ENCODE results near the gene ELK4. TPM values are rescaled to one million over a fixed set of nuclear protein-coding genes. Genes with fewer than 3 reads are reported as not detected.

ELK4 gene
- total RNA-seq, 1 donor from 2014 or later, result 50.4 TPM

- no peak for TF ChIP-seq CTCF (IDR thresholded peaks at IDR 0.05)
- Mint-ChIP-seq H3K4me3 (ENCODE audit: unreplicated experiment) (no peak overlapping the region), H3K4me1 (ENCODE audit: unreplicated experiment) (peaks cover 25% of the 10 kb centered on the region), H3K27me3 (ENCODE audit: unreplicated experiment) (no peaks in the 10 kb centered on the region), H3K36me3 (ENCODE audit: unreplicated experiment) (peaks cover 18% of the 10 kb centered on the region), H3K9me3 (ENCODE audit: unreplicated experiment) (no peaks in the 10 kb centered on the region), H3K27ac (ENCODE audit: unreplicated experiment) (no peak overlapping the region)
- DNase-seq (ENCODE audit: extremely low spot score, unreplicated experiment), result peak; percentile 38
Measured at GRCh38 chr1:205596876-205597275, 34.9 kb downstream of the ELK4 start.

DNA sequence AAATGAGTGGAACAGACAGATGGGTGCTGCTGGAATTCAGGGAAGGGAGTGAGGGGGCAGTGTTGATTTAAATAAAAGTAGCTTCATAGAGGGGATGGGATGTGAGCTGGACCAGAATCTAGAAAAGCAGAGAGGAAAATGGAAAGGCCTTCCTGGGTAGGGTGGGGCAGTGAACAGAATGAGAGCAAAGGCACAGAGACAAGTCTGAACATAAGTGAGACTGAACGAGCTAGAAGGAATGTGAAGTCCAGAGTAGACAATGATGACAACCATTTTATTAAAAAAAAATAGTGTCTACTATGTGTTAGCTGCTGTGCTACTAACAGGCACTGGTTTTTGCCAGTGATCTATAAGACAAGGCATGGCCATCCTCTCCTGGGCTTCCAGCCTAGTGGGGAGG, 36.0 kb downstream of the ELK4 start:
- Mint-ChIP-seq H3K9me3 (ENCODE audit: unreplicated experiment) (no peaks in the 10 kb centered on the region), H3K36me3 (ENCODE audit: unreplicated experiment) (peaks cover 18% of the 10 kb centered on the region), H3K27ac (ENCODE audit: unreplicated experiment) (no peak overlapping the region), H3K4me3 (ENCODE audit: unreplicated experiment) (no peak overlapping the region), H3K4me1 (ENCODE audit: unreplicated experiment) (peaks cover 29% of the 10 kb centered on the region), H3K27me3 (ENCODE audit: unreplicated experiment) (peaks cover 3% of the 10 kb centered on the region)
- no peak for TF ChIP-seq CTCF (IDR thresholded peaks at IDR 0.05)
- peak; percentile 49 for DNase-seq (ENCODE audit: extremely low spot score, unreplicated experiment)

DNA sequence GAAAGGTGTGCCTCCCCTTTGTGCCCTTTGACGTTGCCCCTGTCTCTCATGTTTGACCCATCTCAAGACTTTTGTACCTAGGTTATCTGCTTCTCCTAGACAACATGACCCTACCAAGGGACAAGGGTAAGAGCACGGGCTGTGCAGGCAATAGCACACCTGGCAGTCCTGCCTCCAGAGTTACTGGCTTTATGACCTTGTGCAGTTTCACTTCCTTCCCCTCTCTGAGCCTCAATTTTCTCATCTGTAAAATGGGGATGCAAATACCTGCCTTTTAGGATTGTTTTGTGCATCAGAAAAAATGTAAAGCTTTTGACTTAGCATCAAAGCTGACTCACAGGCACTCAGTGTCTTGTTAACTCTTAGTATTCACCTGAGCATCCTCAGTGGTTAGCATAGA, 36.4 kb downstream of the ELK4 start:
- Mint-ChIP-seq H3K4me1 (ENCODE audit: unreplicated experiment) (peaks cover 25% of the 10 kb centered on the region), H3K27me3 (ENCODE audit: unreplicated experiment) (peaks cover 3% of the 10 kb centered on the region), H3K4me3 (ENCODE audit: unreplicated experiment) (no peak overlapping the region), H3K36me3 (ENCODE audit: unreplicated experiment) (peaks cover 14% of the 10 kb centered on the region), H3K9me3 (ENCODE audit: unreplicated experiment) (no peaks in the 10 kb centered on the region), H3K27ac (ENCODE audit: unreplicated experiment) (no peak overlapping the region)
- peak; percentile 15 for DNase-seq (ENCODE audit: extremely low spot score, unreplicated experiment)
- TF ChIP-seq CTCF (IDR thresholded peaks at IDR 0.05), result no peak

GRCh38 chr1:205594846-205595245, 37.0 kb downstream of the ELK4 start:
- DNase-seq (ENCODE audit: extremely low spot score, unreplicated experiment), result peak; percentile 42
- peaks cover 3% of the 10 kb centered on the region for H3K27me3 Mint-ChIP-seq (ENCODE audit: unreplicated experiment)
- H3K27ac Mint-ChIP-seq (ENCODE audit: unreplicated experiment), result no peak overlapping the region
- no peak overlapping the region for H3K4me3 Mint-ChIP-seq (ENCODE audit: unreplicated experiment)
- peaks cover 11% of the 10 kb centered on the region for H3K36me3 Mint-ChIP-seq (ENCODE audit: unreplicated experiment)
- no peak for TF ChIP-seq CTCF (IDR thresholded peaks at IDR 0.05)
- peaks cover 22% of the 10 kb centered on the region for H3K4me1 Mint-ChIP-seq (ENCODE audit: unreplicated experiment)
- H3K9me3 Mint-ChIP-seq (ENCODE audit: unreplicated experiment), result no peaks in the 10 kb centered on the region

GRCh38 chr1:205593967-205594366, 37.8 kb downstream of the ELK4 start:
- H3K9me3 Mint-ChIP-seq (ENCODE audit: unreplicated experiment), result no peaks in the 10 kb centered on the region
- peaks cover 5% of the 10 kb centered on the region for H3K36me3 Mint-ChIP-seq (ENCODE audit: unreplicated experiment)
- peak; percentile 63 for DNase-seq (ENCODE audit: extremely low spot score, unreplicated experiment)
- no peak overlapping the region for H3K27ac Mint-ChIP-seq (ENCODE audit: unreplicated experiment)
- H3K27me3 Mint-ChIP-seq (ENCODE audit: unreplicated experiment), result peaks cover 3% of the 10 kb centered on the region
- H3K4me1 Mint-ChIP-seq (ENCODE audit: unreplicated experiment), result peaks cover 14% of the 10 kb centered on the region
- no peak overlapping the region for H3K4me3 Mint-ChIP-seq (ENCODE audit: unreplicated experiment)
- no peak for TF ChIP-seq CTCF (IDR thresholded peaks at IDR 0.05)
